ENCODE data around the gene DNAH6. TPM values are rescaled to one million over a fixed set of nuclear protein-coding genes. Genes with fewer than 3 reads are reported as not detected.

Gene DNAH6
- polyA plus RNA-seq, 3 donors: 0.04 TPM; not detected in 2

GRCh38 chr2:84856787-84857186 is 340.5 kb downstream of the DNAH6 start:
- Histone ChIP-seq H2AFZ (ENCODE audit: insufficient read depth, low read depth, low read length, poor library complexity, severe bottlenecking) (no peak overlapping the region), H3K36me3 (replicated peaks in 1 of 2; ENCODE audit: control insufficient read depth in 1 of 2, insufficient read depth in 2 of 2, low read length in 2 of 2) (no peaks in the 10 kb centered on the region), H3K27me3 (ENCODE audit: control insufficient read depth in 2 of 2, insufficient read depth in 2 of 2, low read length in 2 of 2) (no peaks in the 10 kb centered on the region), H4K20me1 (ENCODE audit: insufficient read depth, low read length) (no peaks in the 10 kb centered on the region), H3K9me3 (replicated peaks in 1 of 2; ENCODE audit: control insufficient read depth in 1 of 2, insufficient read depth in 1 of 2, low read length in 2 of 2) (peaks cover 19 to 20% of the 10 kb centered on the region in 2 donors), H3K79me2 (ENCODE audit: insufficient read depth, low read length) (no peaks in the 10 kb centered on the region), H3K4me3 (replicated peaks in 1 of 3; ENCODE audit: low read depth in 2 of 3, low read length in 3 of 3) (no peak overlapping the region), H3K27ac (ENCODE audit: low read depth in 1 of 2, low read length in 2 of 2) (peak overlapping the region in 1 of 2 donors; percentile 12), H3K4me1 (ENCODE audit: control insufficient read depth in 1 of 2, insufficient read depth in 2 of 2, low read length in 2 of 2) (peaks cover 21 to 25% of the 10 kb centered on the region in 2 donors), H3K4me2 (replicated peaks; ENCODE audit: extremely low read depth, low read length, poor library complexity, severe bottlenecking) (no peak overlapping the region), H3K9ac (ENCODE audit: insufficient read depth, low read length, poor library complexity, severe bottlenecking) (no peak overlapping the region)
- Mint-ChIP-seq H3K9me3 (peaks cover 18 to 26% (median 19%) of the 10 kb centered on the region in 7 donors), H3K4me3 (no peak overlapping the region), H3K4me1 (peaks cover 31% of the 10 kb centered on the region), H3K27ac (peak overlapping the region; percentile 28 to 93 (median 72)), H3K27me3 (ENCODE audit: low read depth in 3 of 3) (peaks cover 2 to 5% (median 3%) of the 10 kb centered on the region in 3 donors), H3K36me3 (peaks cover 4 to 5% of the 10 kb centered on the region in 2 donors)
- peak; percentile 59 to 72 (median 60) for DNase-seq
- WGBS (ENCODE audit: insufficient coverage): 49% methylated on average over 4 of the region's 6 CpGs
- intact Hi-C loops (cut with micrococcal nuclease): no loop called here
- TF ChIP-seq CTCF (IDR thresholded peaks at IDR 0.05): no peak

- Mint-ChIP-seq H3K9me3 (peaks cover 10 to 21% (median 14%) of the 10 kb centered on the region in 7 donors), H3K27ac (peak overlapping the region in 4 of 7 donors; percentile 5 to 64 (median 48)), H3K27me3 (ENCODE audit: low read depth in 3 of 3) (peaks cover 2 to 6% (median 4%) of the 10 kb centered on the region in 3 donors), H3K4me3 (no peak overlapping the region), H3K4me1 (peaks cover 31% of the 10 kb centered on the region), H3K36me3 (peaks cover 4 to 5% of the 10 kb centered on the region in 2 donors)
- H3K4me2 ChIP-seq (replicated peaks; ENCODE audit: extremely low read depth, low read length, poor library complexity, severe bottlenecking): no peak overlapping the region
- H4K20me1 ChIP-seq (ENCODE audit: insufficient read depth, low read length): no peaks in the 10 kb centered on the region
- H3K79me2 ChIP-seq (ENCODE audit: insufficient read depth, low read length): no peaks in the 10 kb centered on the region
- no peak overlapping the region for H2AFZ ChIP-seq (ENCODE audit: insufficient read depth, low read depth, low read length, poor library complexity, severe bottlenecking)
- peak overlapping the region in 1 of 2 donors; percentile 12 for H3K27ac ChIP-seq (ENCODE audit: low read depth in 1 of 2, low read length in 2 of 2)
- 94% methylated on average over 4 of the region's 5 CpGs for WGBS (ENCODE audit: insufficient coverage)
- H3K9me3 ChIP-seq (replicated peaks in 1 of 2; ENCODE audit: control insufficient read depth in 1 of 2, insufficient read depth in 1 of 2, low read length in 2 of 2): peaks cover 12 to 13% of the 10 kb centered on the region in 2 donors
- peaks cover 21 to 25% of the 10 kb centered on the region in 2 donors for H3K4me1 ChIP-seq (ENCODE audit: control insufficient read depth in 1 of 2, insufficient read depth in 2 of 2, low read length in 2 of 2)
- no peak overlapping the region for H3K4me3 ChIP-seq (replicated peaks in 1 of 3; ENCODE audit: low read depth in 2 of 3, low read length in 3 of 3)
- H3K27me3 ChIP-seq (ENCODE audit: control insufficient read depth in 2 of 2, insufficient read depth in 2 of 2, low read length in 2 of 2): no peaks in the 10 kb centered on the region
- H3K9ac ChIP-seq (ENCODE audit: insufficient read depth, low read length, poor library complexity, severe bottlenecking): no peak overlapping the region
- DNase-seq: no peak
- H3K36me3 ChIP-seq (replicated peaks in 1 of 2; ENCODE audit: control insufficient read depth in 1 of 2, insufficient read depth in 2 of 2, low read length in 2 of 2): no peaks in the 10 kb centered on the region
- intact Hi-C loops (cut with micrococcal nuclease): no loop called here
- no peak for TF ChIP-seq CTCF (IDR thresholded peaks at IDR 0.05)
Observed at GRCh38 chr2:84857566-84857965, 341.3 kb downstream of the DNAH6 start.
